ELR (cell line): ENCODE measurements around the gene SH2D5.
A peak's percentile ranks its signal among the peaks of the same experiment; 100 is the strongest.

Experiments
- DNase-seq: peaks from one replicate; pipeline ENCODE4 v3.0.0-alpha.2; 2015; ENCODE audit warnings: low read depth

Gene SH2D5

GRCh38 chr1:20732588-20733359 lies at the start of gene SH2D5:
SH2D5 (minus strand) TSS chr1:20732703; CDS start chr1:20728044, 4,659 bp downstream.
- DNase-seq: peak; percentile 100

GRCh38 chr1:20775700-20776099 lies 43.2 kb upstream of the SH2D5 start:
- no peak for DNase-seq

GRCh38 chr1:20771780-20772179 lies 39.3 kb upstream of the SH2D5 start:
- DNase-seq: no peak

GRCh38 chr1:20770314-20771087 lies 38.0 kb upstream of the SH2D5 start:
- DNase-seq: no peak

GRCh38 chr1:20767271-20767670 lies 34.8 kb upstream of the SH2D5 start:
- no peak for DNase-seq

- no peak for DNase-seq
Measured at GRCh38 chr1:20763417-20763816, 30.9 kb upstream of the SH2D5 start.

- no peak for DNase-seq
Measured at GRCh38 chr1:20760322-20760721, 27.8 kb upstream of the SH2D5 start.

- DNase-seq: peak; percentile 49
Measured at GRCh38 chr1:20753589-20753988, 21.1 kb upstream of the SH2D5 start.

- no peak for DNase-seq
Measured at GRCh38 chr1:20751462-20751990, 19.0 kb upstream of the SH2D5 start.

- no peak for DNase-seq
Measured at GRCh38 chr1:20742671-20743070, 10.2 kb upstream of the SH2D5 start.

- DNase-seq: no peak
Measured at GRCh38 chr1:20740781-20741180, 8.3 kb upstream of the SH2D5 start.

- DNase-seq: peak; percentile 70
Measured at GRCh38 chr1:20739225-20739624, 6.7 kb upstream of the SH2D5 start.

GRCh38 chr1:20735581-20736111 lies 3.1 kb upstream of the SH2D5 start:
- no peak for DNase-seq

GRCh38 chr1:20733360-20733975 lies 965 bp upstream of the SH2D5 start:
- peak; percentile 26 for DNase-seq

GRCh38 chr1:20732071-20732587 lies 374 bp downstream of the SH2D5 start:
- peak; percentile 85 for DNase-seq

GRCh38 chr1:20731057-20731991 lies 1.2 kb downstream of the SH2D5 start:
- DNase-seq: peak; percentile 30

- no peak for DNase-seq
Measured at GRCh38 chr1:20730690-20731056, 1.8 kb downstream of the SH2D5 start.

GRCh38 chr1:20729990-20730689 lies 2.4 kb downstream of the SH2D5 start:
- no peak for DNase-seq

GRCh38 chr1:20729155-20729931 lies 3.2 kb downstream of the SH2D5 start:
- no peak for DNase-seq
